Astrocyte (in vitro differentiated cells and primary cell): ENCODE data around the gene TET2. TPM values are rescaled to one million over a fixed set of nuclear protein-coding genes. Genes with fewer than 3 reads are reported as not detected.

Experiments
- DNase-seq: peaks from one replicate; pipeline ENCODE4 v3.0.0-alpha.2; 2010; ENCODE audit warnings: low read depth
- FAIRE-seq: peaks from 2 replicates; lab custom pipeline; 2011; peaks lifted over from hg19 to GRCh38; lab: Jason Lieb, UNC
- H2AFZ ChIP-seq: 2 replicates; pipeline ENCODE4 v1.6.0; 2012; ENCODE audit warnings: low read depth, low read length, inconsistent platforms
- H3K27ac ChIP-seq: 2 replicates; pipeline ENCODE4 v1.5.1; 2011; ENCODE audit warnings: low read depth, low read length, inconsistent platforms
- H3K27me3 ChIP-seq: 2 replicates; pipeline ENCODE4 v1.6.0; 2011; ENCODE audit warnings: low read length, inconsistent platforms; ENCODE audit not compliant: insufficient read depth
- H3K36me3 ChIP-seq: 2 replicates; pipeline ENCODE4 v1.5.1; 2011; ENCODE audit warnings: low read length, inconsistent platforms; ENCODE audit not compliant: insufficient read depth
- H3K4me1 ChIP-seq: 2 replicates; pipeline ENCODE4 v1.5.1; 2011; ENCODE audit warnings: low read length, inconsistent platforms; ENCODE audit not compliant: insufficient read depth
- H3K4me2 ChIP-seq: 2 replicates; pipeline ENCODE4 v1.6.0; 2012; ENCODE audit warnings: low read length, inconsistent platforms
- H3K4me3 ChIP-seq: 2 replicates; pipeline ENCODE4 v1.5.1; 2011; ENCODE audit warnings: low read depth, mild to moderate bottlenecking, low read length, inconsistent platforms; ENCODE audit not compliant: insufficient read depth
- H3K79me2 ChIP-seq: 2 replicates; pipeline ENCODE4 v1.6.0; 2012; ENCODE audit warnings: mild to moderate bottlenecking, low read length, inconsistent platforms; ENCODE audit not compliant: insufficient read depth
- H3K9ac ChIP-seq: 2 replicates; pipeline ENCODE4 v1.6.0; 2012; ENCODE audit warnings: mild to moderate bottlenecking, low read length, inconsistent platforms
- H3K9me3 ChIP-seq: 2 replicates; pipeline ENCODE4 v1.5.1; 2012; ENCODE audit warnings: low read depth, mild to moderate bottlenecking, low read length, inconsistent platforms; ENCODE audit not compliant: insufficient read depth
- H4K20me1 ChIP-seq: 2 replicates; pipeline ENCODE4 v1.6.0; 2012; ENCODE audit warnings: low read length, inconsistent platforms; ENCODE audit not compliant: insufficient read depth
- H3K27ac Mint-ChIP-seq: one replicate; pipeline ENCODE4 v1.8.0; 2021; ENCODE audit warnings: mild to moderate bottlenecking, mixed read lengths; ENCODE audit not compliant: unreplicated experiment
- H3K27me3 Mint-ChIP-seq: one replicate; pipeline ENCODE4 v1.8.0; 2021; ENCODE audit warnings: low read depth, mixed read lengths; ENCODE audit not compliant: unreplicated experiment
- H3K36me3 Mint-ChIP-seq: one replicate; pipeline ENCODE4 v1.8.0; 2021; ENCODE audit warnings: low read depth, mixed read lengths; ENCODE audit not compliant: unreplicated experiment
- H3K4me1 Mint-ChIP-seq: one replicate; pipeline ENCODE4 v1.8.0; 2021; ENCODE audit warnings: low read depth, mixed read lengths; ENCODE audit not compliant: unreplicated experiment
- H3K4me3 Mint-ChIP-seq: one replicate; pipeline ENCODE4 v1.8.0; 2021; ENCODE audit warnings: mild to moderate bottlenecking, moderate library complexity, mixed read lengths; ENCODE audit not compliant: unreplicated experiment
- H3K9me3 Mint-ChIP-seq: one replicate; pipeline ENCODE4 v1.8.0; 2021; ENCODE audit warnings: mild to moderate bottlenecking, mixed read lengths; ENCODE audit not compliant: unreplicated experiment
- EZH2 ChIP-seq: IDR thresholded peaks from 2 replicates; pipeline ENCODE4 v1.6.1; 2012; ENCODE audit warnings: mild to moderate bottlenecking, low read length, inconsistent platforms; ENCODE audit not compliant: insufficient read depth
- total RNA-seq: library from RNA; stranded (reverse); gene quantifications from 2 replicates; pipeline ENCODE4 v1.2.1, GENCODE V29; 2021
- TF ChIP-seq, protein P1 (sequence below): IDR thresholded peaks from 2 replicates; pipeline ENCODE4 v1.5.1; 2011; ENCODE audit warnings: low read depth, mild to moderate bottlenecking, inconsistent platforms, low read length, moderate library complexity; ENCODE audit not compliant: insufficient read depth

TET2 gene
- total RNA-seq, 1 donor from 2014 or later = 15.7 TPM

- H3K36me3 Mint-ChIP-seq = peaks cover 4% of the 10 kb centered on the region
- Histone ChIP-seq H3K4me3 (no peak overlapping the region), H3K4me2 (no peak overlapping the region), H3K27me3 (no peaks in the 10 kb centered on the region), H3K36me3 (no peaks in the 10 kb centered on the region), H3K4me1 (no peaks in the 10 kb centered on the region), H3K9me3 (no peaks in the 10 kb centered on the region), H4K20me1 (peaks cover 29% of the 10 kb centered on the region), H3K9ac (no peak overlapping the region), H3K79me2 (peaks cover 67% of the 10 kb centered on the region), H3K27ac (no peak overlapping the region), H2AFZ (no peak overlapping the region)
- TF ChIP-seq, protein P1, sequence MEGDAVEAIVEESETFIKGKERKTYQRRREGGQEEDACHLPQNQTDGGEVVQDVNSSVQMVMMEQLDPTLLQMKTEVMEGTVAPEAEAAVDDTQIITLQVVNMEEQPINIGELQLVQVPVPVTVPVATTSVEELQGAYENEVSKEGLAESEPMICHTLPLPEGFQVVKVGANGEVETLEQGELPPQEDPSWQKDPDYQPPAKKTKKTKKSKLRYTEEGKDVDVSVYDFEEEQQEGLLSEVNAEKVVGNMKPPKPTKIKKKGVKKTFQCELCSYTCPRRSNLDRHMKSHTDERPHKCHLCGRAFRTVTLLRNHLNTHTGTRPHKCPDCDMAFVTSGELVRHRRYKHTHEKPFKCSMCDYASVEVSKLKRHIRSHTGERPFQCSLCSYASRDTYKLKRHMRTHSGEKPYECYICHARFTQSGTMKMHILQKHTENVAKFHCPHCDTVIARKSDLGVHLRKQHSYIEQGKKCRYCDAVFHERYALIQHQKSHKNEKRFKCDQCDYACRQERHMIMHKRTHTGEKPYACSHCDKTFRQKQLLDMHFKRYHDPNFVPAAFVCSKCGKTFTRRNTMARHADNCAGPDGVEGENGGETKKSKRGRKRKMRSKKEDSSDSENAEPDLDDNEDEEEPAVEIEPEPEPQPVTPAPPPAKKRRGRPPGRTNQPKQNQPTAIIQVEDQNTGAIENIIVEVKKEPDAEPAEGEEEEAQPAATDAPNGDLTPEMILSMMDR = no peak
- no peak for TF ChIP-seq EZH2
- H3K27me3 Mint-ChIP-seq = no peaks in the 10 kb centered on the region
- no peak for FAIRE-seq
- H3K4me1 Mint-ChIP-seq = peaks cover 2% of the 10 kb centered on the region
- no peak overlapping the region for H3K4me3 Mint-ChIP-seq
- no peaks in the 10 kb centered on the region for H3K9me3 Mint-ChIP-seq
- H3K27ac Mint-ChIP-seq = no peak overlapping the region
- DNase-seq = no peak
These were observed 24.0 kb downstream of the TET2 start for GRCh38 chr4:105170711-105171110.

GRCh38 chr4:105171912-105172311, 25.2 kb downstream of the TET2 start:
- no peak overlapping the region for H2AFZ ChIP-seq
- FAIRE-seq (no peak), DNase-seq (no peak)
- Mint-ChIP-seq H3K9me3 (no peaks in the 10 kb centered on the region), H3K36me3 (peaks cover 5% of the 10 kb centered on the region), H3K27me3 (no peaks in the 10 kb centered on the region), H3K4me1 (peaks cover 2% of the 10 kb centered on the region), H3K4me3 (no peak overlapping the region), H3K27ac (no peak overlapping the region)
- H3K4me1 ChIP-seq = no peaks in the 10 kb centered on the region
- H3K9ac ChIP-seq = no peak overlapping the region
- H4K20me1 ChIP-seq = peaks cover 26% of the 10 kb centered on the region
- no peaks in the 10 kb centered on the region for H3K27me3 ChIP-seq
- H3K4me3 ChIP-seq = no peak overlapping the region
- no peak overlapping the region for H3K4me2 ChIP-seq
- H3K9me3 ChIP-seq = no peaks in the 10 kb centered on the region
- no peak overlapping the region for H3K27ac ChIP-seq
- TF ChIP-seq EZH2 = no peak
- TF ChIP-seq, protein P1 = no peak
- H3K36me3 ChIP-seq = no peaks in the 10 kb centered on the region
- H3K79me2 ChIP-seq = peaks cover 64% of the 10 kb centered on the region

GRCh38 chr4:105174098-105174497, 27.4 kb downstream of the TET2 start:
- no peak overlapping the region for H3K4me3 ChIP-seq
- peaks cover 8% of the 10 kb centered on the region for H3K36me3 Mint-ChIP-seq
- no peak overlapping the region for H3K4me3 Mint-ChIP-seq
- TF ChIP-seq, protein P1 = no peak
- no peak for TF ChIP-seq EZH2
- H3K4me2 ChIP-seq = no peak overlapping the region
- no peak overlapping the region for H3K27ac Mint-ChIP-seq
- H3K36me3 ChIP-seq = no peaks in the 10 kb centered on the region
- no peaks in the 10 kb centered on the region for H3K27me3 Mint-ChIP-seq
- peaks cover 2% of the 10 kb centered on the region for H3K4me1 Mint-ChIP-seq
- H3K27me3 ChIP-seq = no peaks in the 10 kb centered on the region
- H3K4me1 ChIP-seq = no peaks in the 10 kb centered on the region
- H3K79me2 ChIP-seq = peaks cover 47% of the 10 kb centered on the region
- DNase-seq (no peak), FAIRE-seq (no peak)
- H4K20me1 ChIP-seq = peaks cover 31% of the 10 kb centered on the region
- H3K27ac ChIP-seq = no peak overlapping the region
- no peaks in the 10 kb centered on the region for H3K9me3 Mint-ChIP-seq
- H3K9me3 ChIP-seq = no peaks in the 10 kb centered on the region
- H2AFZ ChIP-seq = no peak overlapping the region
- H3K9ac ChIP-seq = no peak overlapping the region
